GM12892 (cell line): Measurements from ENCODE around the gene PPM1L.

Experiments used
- POLR2A ChIP-seq: IDR thresholded peaks from 2 replicates; pipeline ENCODE4 v1.6.1; 2011; ENCODE audit warnings: low read depth, low read length, control low read depth
- POLR2AphosphoS5 ChIP-seq: IDR thresholded peaks from 2 replicates; pipeline ENCODE4 v1.6.1; 2011; ENCODE audit warnings: low read depth, low read length, control low read depth
- TAF1 ChIP-seq: IDR thresholded peaks from 2 replicates; pipeline ENCODE4 v1.6.1; 2011; ENCODE audit warnings: low read depth, mild to moderate bottlenecking, control low read depth, low read length, borderline replicate concordance

DNA sequence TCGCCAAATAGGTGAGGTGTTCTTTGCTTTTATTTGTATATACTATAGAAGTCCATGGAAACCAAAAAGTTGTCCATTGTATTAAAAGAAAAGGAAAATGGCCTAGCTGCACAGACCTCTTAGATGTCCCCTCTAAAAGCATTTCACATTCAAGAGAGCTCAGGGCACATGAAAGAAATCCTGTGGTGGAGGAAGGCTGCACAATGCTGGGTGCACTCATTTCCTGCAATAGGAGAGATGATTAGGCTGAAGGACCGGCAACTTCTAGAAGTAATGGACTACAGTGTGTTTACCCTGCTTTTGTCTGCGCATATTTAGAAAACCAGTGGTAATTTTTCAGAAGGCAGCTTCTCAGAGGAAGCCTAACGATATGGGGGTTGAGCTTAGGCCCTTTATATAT, 25.4 kb downstream of the PPM1L start:
- TF ChIP-seq POLR2AphosphoS5: no peak
- TF ChIP-seq POLR2A: no peak
- TF ChIP-seq TAF1: no peak
